NK-92 (cell line): Measurements from ENCODE around the gene KIFC3.
"Not testable (repeated sequence)": the region's sequence is repeated elsewhere in the genome, so short reads cannot be mapped to it uniquely, and the experiment has no call there.

ENCODE experiments used
- DNase-seq: peaks from one replicate; lab custom pipeline; 2025; ENCODE audit not compliant: unreplicated experiment; lab: John Stamatoyannopoulos, UW

KIFC3 gene, protein sequence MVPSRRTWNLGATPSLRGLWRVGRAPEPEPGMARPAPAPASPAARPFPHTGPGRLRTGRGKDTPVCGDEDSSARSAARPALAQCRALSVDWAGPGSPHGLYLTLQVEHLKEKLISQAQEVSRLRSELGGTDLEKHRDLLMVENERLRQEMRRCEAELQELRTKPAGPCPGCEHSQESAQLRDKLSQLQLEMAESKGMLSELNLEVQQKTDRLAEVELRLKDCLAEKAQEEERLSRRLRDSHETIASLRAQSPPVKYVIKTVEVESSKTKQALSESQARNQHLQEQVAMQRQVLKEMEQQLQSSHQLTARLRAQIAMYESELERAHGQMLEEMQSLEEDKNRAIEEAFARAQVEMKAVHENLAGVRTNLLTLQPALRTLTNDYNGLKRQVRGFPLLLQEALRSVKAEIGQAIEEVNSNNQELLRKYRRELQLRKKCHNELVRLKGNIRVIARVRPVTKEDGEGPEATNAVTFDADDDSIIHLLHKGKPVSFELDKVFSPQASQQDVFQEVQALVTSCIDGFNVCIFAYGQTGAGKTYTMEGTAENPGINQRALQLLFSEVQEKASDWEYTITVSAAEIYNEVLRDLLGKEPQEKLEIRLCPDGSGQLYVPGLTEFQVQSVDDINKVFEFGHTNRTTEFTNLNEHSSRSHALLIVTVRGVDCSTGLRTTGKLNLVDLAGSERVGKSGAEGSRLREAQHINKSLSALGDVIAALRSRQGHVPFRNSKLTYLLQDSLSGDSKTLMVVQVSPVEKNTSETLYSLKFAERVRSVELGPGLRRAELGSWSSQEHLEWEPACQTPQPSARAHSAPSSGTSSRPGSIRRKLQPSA

DNA sequence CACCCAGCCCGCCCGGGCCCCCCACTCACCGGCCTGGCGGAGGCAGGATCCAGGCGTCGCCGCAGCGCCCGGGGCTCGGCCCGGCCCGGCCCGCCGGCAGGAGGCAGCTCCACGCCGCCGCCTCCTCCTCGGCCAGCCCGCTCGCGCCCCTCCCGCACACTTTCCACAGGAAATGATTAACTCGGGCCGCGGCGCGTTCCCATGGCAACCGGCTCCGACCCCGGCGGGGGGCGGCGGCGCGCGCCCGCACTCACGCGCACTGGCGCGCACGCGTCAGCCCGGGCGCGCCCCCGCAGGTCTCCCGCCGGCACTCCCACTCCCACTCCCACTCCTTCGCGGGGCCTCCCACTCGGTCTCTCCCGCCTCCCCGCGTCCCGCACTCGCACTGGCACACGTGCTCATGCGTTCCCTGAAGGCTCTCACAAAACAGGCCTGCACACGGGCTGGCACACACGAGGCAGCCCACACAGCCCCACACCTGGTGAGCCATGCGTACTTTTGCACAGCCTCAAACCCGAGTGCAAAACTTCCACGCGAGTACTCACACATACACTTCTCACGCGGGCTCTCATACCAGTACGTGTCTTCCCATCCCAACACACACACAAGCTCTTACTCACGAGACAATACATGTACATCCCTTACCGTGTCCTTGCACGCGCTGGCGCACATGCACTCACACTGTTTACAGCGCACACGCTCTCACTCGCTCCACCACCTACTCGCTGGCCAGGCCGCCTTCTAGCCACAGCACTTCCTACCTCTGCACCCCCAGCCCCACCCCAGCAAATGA, at the start of gene KIFC3:
KIFC3 (minus strand) TSS at position 151 of the 793 bp plus-strand sequence. CDS start 4,248 bp downstream, outside the sequence.
- no peak for DNase-seq

DNA sequence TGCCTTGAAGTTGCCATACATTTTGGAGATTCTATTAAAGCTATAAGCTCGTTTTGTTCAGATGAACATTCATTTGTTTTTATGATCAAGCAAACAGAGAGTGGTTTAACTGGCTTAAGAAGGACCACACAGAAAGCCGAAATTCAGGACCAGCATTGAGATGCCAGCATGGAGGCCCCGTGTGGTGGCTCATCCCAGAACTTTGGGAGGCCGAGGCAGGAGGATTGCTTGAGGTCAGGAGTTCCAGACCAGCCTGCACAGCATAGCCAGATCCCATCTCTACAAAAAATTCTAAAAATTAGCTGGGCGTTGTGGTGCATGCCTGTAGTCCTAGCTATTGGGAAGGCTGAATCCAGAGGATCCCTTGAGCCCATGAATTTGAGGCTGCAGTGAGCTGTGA, 45.9 kb upstream of the KIFC3 start:
- DNase-seq = no peak

DNA sequence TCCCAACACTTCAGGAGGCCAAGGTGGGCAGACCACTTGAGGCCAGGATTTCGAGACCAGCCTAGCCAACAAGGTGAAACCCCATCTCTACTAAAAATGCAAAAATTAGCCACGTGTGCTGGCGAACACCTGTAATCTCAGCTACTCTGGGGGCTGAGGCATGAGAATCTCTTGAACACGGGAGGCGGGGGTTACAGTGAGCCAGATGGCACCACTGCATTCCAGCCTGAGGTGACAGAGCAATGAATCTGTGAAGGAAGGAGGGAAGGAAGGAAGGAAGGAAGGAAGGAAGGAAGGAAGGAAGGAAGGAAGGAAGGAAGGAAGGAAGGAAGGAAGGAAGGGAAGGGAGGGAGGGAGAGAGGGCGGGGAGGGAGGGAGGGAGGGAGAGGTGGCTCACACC, 44.6 kb upstream of the KIFC3 start:
- DNase-seq = not testable (repeated sequence)

DNA sequence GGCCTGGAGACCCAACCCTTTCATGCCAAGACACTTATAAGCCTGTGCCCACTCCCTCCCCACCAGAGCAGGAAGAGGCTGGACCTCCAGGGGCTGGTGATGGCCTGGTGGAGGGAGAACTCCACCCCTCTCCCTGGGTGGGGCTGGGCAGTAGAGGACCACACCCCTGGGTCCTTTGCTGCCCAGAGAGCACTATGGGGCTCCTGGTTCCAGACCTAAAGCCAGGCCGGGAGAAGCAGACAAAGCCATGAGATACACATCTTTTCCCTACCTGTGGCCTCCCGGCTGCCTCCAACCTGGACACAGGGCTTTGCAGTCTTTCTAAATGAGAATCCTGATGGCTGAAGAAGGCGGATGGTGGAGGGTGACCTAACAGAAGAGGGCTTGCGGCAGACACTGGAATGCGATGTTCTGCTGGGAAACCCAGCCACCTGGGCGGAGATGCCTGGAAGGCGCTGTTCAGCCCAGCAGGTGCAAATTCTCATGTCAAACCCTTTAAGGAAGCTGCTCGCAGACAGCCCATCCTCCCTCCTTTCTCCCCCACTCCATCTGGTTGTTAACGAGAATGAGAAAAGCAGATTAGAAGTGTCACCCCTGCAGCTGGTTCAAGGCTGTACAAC, 43.9 kb upstream of the KIFC3 start:
- no peak for DNase-seq

DNA sequence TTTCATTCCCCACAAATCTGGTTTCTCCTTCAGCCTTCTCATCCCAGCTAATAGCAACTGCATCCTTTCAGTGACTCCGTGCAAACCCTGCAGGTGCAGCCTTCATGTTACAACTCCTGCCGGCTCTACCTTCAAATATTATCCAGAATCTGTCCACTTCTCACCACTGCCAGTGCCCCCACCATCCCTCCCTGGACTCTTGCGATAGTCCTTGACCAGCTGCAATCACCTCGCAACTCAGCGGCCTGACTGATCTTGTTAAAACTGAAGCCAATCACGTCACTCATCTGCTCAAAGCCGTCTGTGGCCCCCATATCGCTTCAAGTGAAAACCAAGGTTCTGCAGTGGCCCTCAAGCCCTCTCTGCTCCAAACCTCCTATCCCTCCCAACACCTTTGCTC, 42.8 kb upstream of the KIFC3 start:
- no peak for DNase-seq

DNA sequence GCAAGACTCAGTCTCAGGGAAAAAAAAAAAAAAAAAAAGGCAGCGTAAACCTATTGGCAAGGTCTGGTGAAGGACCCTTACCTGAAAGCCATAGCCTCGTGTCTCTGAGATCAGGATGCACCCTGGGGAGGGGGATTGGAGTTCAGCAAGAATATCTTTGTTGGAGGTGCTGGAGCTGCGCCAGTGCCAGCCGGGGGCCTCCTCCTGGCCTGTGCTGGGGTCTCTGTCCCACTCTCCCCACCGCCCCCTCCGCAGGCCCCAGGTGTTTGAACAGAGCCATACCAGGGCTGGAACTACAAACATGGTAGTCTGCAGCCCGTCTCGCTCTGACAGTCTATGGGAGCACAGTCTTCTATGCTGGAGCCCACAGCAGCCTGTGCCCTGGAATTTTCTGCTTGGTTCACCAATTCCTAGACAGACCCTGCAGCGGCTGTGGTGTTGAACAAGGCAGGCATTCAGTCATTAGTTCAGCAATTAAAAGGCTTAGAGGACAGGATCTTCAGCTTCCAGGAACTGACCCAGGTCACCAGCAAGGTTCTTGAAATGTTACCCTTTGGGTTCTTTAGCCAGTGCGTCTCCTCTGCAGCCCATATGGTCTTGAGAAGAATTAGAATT, 42.2 kb upstream of the KIFC3 start:
- no peak for DNase-seq

DNA sequence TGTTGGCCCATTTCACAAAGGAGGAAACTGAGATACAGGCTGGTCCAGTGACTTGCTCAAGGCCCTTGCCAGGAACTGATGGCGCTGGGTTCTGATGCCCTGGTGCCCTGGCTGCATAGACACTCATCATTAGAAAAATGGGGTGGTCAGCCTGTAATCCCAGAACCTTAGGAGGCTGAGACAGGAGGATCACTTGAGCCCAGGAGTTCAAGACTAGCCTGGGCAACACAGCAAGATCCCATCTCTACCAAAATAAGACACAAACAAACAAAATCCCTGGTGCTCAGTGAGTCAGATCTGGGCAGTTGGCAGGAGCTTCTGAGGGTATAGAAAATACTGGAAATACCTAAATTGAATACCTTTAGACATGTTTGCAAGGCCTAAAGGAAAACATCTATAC, 41.1 kb upstream of the KIFC3 start:
- DNase-seq = no peak

DNA sequence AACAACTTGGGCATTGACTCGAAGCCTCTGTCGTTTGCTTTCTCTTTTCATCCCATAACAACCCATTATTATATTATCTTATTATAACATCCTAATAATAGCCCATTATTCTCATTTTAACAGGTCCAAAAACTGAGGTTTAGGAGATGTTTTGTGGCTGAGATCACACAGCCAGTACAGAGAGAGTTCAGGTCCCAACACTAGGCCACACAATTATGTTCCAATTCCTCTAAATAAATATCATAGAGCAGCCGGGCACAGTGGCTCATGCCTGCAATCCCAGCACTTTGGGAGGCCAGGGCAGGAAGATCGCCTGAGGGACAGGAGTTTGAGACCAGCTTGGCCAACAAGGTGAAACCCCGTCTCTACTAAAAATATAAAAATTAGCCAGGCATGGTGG, 40.3 kb upstream of the KIFC3 start:
- no peak for DNase-seq

DNA sequence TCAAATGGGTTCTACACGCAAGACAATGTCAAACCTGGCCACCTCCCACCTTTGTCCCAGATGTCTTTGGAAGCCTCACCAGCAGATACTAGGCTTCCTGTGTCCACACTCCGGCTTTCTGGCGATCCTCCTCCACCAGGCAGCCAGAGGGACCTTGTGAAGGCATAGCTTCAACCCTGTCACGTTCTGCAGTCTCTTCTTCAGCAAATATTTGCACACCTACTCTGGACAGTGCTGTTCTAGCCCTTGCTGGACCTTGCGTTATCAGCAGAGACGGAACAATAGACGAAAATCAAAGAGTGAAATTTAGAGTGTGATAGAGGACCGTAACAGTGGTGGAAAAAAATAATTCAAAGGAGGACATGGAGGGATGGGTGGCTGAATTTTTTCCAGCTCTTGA, 38.5 kb upstream of the KIFC3 start:
- DNase-seq = no peak

DNA sequence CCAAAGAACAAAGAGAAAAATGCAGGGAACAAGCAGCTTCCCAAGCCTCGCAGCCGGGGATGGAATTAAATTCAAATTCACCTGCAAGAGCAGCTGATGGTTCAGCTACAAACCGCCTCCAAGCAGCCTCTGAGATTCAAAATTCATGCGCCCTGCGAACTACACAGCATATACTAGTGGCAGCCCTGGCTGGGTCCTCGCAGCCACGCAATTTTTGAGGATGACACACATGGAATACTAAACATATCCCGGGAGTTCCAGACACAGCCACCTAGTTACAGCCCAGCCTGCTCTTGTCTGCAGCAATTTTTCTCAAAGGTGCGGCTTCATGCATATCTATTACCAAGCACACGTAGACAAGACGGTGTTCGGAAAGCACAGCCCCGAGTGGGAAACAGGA, 35.9 kb upstream of the KIFC3 start:
- DNase-seq = no peak

DNA sequence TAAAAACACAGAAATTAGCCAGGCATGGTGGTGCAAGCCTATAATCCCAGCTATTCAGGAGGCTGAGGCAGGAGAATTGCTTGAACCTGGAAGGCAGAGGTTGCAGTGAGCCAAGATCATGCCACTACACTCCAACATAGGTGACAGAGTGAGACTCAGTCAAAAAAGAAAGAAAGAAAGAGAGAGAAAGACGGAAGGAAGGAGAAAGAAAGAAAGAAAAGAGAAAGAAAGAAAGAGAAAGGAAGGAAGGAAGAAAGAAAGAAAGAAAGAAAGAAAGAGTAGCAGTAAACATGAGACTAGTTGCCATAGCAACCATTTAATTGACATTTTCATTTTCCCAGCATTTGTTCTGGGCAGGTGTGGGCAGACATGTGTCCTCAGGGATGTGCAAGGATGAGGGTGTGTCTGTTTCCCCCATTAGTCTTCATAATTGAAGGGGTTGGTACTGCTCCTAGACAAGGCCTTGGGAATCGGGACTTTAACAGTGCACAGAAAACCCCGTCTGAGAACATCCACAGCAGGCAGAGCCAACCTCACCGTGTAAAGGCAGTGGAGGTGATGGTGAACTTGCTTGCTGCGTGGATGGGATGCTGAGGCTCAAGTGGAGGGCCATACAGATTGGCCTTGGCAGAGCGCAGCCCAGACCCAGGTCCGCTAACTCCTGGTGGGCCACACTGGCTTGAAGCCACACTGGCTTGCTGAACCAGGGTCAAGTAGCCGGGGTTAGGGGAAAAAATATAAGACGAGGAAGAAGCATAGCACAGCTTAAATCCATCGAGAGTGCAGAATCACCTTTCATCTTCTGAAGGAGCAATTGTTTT, 35.2 kb upstream of the KIFC3 start:
- no peak for DNase-seq

DNA sequence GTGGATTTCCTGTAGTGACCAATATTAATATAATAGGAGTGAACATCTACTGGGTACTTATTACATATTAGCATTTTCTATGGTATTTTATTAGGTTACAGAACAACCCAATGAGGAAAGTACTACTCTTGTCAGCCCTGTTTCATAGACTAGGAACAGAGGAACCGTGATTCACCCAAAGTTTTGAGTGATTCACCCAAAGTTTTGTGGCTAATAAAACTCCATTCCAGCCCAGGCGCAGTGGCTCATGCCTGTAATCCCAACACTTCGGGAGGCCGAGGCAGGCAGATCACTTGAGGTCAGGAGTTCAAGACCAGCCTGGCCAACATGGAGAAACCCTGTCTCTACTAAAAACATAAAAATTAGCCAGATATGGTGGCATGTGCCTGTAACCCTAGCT, 33.1 kb upstream of the KIFC3 start:
- DNase-seq = not testable (repeated sequence)

DNA sequence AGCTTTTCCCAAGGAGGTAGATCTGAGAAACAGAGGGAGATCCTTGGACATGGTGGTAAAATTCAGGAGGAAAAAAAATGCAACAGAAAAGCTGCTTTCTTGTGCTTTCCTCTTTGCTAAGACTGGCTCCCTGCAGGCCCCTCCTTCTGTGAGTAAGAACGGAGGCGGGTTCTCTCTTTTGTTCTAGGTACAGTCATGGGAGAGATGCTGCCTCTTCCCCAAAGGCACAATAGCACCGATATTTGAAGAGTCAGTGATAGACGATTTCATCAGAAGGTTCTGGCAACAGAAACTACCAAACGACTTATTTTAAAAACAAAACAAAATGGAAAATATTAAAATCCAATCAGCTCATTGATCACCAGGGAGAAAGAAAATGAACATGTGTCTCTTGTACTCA, 32.6 kb upstream of the KIFC3 start:
- DNase-seq = no peak

DNA sequence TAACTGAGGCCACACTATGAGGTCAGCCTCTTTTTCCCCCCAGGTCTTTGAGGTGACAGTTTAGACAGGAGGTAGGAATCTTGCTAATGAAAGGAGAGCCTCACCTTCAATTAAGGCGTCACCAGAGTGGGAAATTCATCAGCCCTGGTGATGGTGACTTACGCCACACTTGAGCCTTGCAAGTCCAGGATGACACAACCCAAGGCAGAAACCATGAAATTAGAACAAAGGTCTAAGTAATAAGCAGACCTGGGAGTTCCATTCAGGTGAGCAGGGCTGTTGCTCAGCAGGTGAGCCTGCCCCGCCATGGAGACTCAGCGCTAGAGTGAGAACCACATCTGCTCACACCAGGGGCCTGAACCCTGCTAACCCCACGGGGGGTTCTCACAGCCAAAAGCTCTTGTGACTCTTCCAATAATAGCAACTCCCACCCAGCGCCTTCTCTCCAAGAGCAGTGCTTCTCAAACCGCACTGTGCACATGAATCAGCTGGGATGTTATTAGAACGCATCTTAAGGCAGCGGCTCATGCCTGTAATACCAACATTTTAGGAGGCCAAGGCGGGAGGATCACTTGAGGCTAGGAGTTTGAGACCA, 28.7 kb upstream of the KIFC3 start:
- DNase-seq = no peak

DNA sequence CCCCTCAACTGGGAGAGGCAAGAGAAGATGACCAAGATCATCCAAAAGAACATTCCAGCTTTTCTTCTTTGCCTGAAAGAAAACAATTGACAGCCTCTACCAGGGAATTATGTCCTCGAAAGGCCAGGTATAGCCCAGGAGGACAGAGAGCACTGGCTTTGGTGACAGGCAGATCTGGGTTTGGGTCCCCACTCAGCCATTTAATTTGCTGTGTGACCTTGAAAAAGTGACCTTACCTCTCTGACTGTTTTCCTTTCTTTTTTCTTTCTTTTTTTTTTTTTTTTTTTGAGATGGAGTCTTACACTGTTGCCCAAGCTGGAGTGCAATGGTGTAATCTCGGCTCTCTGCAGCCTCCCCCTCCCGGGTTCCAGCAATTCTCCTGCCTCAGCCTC, 27.7 kb upstream of the KIFC3 start:
- no peak for DNase-seq

DNA sequence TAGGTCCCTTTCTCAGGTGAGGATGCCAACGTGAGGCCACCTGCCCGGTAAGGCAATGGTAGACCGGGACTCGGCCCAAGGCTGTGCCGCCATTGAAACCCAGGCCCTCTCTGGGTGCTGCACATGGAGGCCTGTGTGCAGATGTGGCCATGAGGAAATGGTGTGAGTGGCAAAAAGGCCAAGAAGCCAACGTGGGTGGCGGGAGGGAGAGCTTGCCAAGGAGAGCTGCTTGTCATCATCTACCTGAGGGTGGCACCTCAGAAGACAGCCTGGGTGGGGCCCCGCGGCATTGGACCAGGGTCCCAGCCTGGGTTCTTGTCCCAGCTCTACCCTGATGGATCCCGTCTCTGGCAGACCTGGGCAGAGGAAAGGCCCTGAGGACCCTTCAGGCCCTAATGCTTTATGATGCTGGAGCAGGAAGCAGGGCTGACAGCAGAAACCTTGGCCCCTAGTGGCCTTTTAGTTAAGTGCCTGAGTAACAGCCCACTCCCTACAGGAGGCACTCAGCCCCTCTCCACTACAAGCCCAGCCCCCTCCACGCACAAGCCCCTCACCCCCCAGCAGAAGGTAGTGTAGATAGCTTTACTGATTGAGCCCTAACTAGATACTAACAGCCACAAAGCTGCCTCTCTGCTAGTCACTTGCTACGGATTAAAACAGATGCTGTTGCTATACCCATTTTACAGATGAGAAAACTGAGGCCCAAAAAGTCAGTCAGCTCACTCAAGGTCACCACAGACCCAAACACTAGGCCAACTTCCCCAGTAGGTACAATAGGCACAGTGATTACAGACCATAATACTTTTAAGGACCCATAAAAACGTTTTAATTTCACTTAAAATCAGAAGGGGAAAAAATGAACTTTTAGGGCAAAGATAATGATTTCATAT, 26.2 kb upstream of the KIFC3 start:
- DNase-seq = no peak

DNA sequence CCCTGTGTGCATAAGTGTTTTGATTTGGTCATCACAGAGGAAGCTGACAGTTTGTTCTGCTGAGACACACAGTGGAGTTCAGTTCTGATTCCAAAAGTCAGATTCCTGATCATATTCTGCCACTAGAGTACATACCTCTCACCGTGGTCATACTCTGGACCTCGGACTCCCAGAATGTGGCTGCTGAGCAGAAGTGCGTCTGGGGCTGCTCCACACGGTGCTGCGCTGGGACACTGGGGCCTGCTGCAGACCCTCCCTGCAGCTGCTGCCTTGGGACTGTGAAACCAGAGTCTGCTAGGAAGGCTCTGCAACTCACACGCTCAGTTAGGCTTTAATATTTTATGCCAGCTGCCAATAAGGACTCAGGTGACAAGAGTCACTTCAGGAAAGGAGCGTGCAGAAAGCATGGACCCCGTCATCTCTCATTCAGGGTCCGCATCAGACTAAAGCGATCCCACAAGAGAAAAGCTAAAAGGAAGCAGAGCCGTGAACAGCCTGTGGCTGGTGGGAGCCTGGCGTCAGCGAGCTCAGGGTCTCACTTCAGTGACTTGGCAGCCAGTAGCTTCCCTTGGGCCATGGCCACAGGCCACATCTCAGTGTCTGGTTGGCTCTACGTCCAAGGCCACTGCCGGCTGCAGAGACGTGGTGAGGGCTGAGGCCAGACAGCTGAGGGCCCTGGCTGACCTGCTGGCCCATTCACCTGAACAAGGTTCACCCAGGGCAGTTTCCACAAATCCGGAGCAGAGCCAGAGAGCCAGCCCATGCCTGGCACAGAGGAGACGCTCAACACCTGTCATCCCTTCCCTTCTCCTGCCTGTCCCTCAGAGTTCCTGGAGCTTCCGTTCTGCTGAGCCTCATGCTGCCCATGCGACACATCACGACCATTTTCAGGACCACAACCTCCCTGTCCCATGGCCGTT, 24.7 kb upstream of the KIFC3 start:
- no peak for DNase-seq
